Naive B cell (primary cell): ENCODE data around the gene BMP2K. TPM values are rescaled to one million over a fixed set of nuclear protein-coding genes. Genes with fewer than 3 reads are reported as not detected.

Experiments used
- ATAC-seq, 2 donors: fragments of 150-1000 bp; cut with Tn5 transposase; 2 replicates each; pipeline ENCODE4 v1.10.0; 2021; ENCODE audit warnings: low read depth in 2 of 2, mild to moderate bottlenecking in 2 of 2, moderate library complexity in 2 of 2
- DNase-seq: peaks from one replicate; pipeline ENCODE4 v3.0.0; 2022
- H3K27ac Mint-ChIP-seq, 6 donors: one replicate each; pipeline ENCODE4 v1.8.0; 2020 to 2022; ENCODE audit warnings: mild to moderate bottlenecking in 6 of 6, mixed read lengths in 6 of 6, moderate library complexity in 5 of 6, inconsistent platforms in 2 of 6
- H3K27me3 Mint-ChIP-seq, 3 donors: one replicate each; pipeline ENCODE4 v1.8.0; 2021 to 2022; ENCODE audit warnings: mixed read lengths in 3 of 3, mild to moderate bottlenecking in 1 of 3
- H3K36me3 Mint-ChIP-seq, 2 donors: one replicate each; pipeline ENCODE4 v1.8.0; 2020 to 2022; ENCODE audit warnings: mixed read lengths in 2 of 2, inconsistent platforms in 1 of 2, mild to moderate bottlenecking in 1 of 2
- H3K4me1 Mint-ChIP-seq, 3 donors: one replicate each; pipeline ENCODE4 v1.8.0; 2020 to 2022; ENCODE audit warnings: mixed read lengths in 3 of 3, inconsistent platforms in 1 of 3, mild to moderate bottlenecking in 1 of 3, moderate library complexity in 1 of 3
- H3K4me3 Mint-ChIP-seq, 8 donors: one replicate each; pipeline ENCODE4 v1.8.0; 2020 to 2022; ENCODE audit warnings: mild to moderate bottlenecking in 8 of 8, mixed read lengths in 8 of 8, moderate library complexity in 8 of 8, inconsistent platforms in 2 of 8
- H3K9me3 Mint-ChIP-seq, 7 donors: one replicate each; pipeline ENCODE4 v1.8.0; 2020 to 2022; ENCODE audit warnings: mixed read lengths in 7 of 7, mild to moderate bottlenecking in 5 of 7, inconsistent platforms in 2 of 7, moderate library complexity in 1 of 7
- polyA plus RNA-seq, 6 donors: library from polyadenylated mRNA; unstranded; fragments of 300-500 nt; fragmentation: Illumina TruSeq; gene quantifications; one replicate each; pipeline ENCODE4 v1.2.3, GENCODE V29; 2021; ENCODE audit warnings: low read depth in 6 of 6

The BMP2K gene
- polyA plus RNA-seq, 6 donors from 2014 or later: 7.1 to 35.4 (median 28.9) TPM

DNA sequence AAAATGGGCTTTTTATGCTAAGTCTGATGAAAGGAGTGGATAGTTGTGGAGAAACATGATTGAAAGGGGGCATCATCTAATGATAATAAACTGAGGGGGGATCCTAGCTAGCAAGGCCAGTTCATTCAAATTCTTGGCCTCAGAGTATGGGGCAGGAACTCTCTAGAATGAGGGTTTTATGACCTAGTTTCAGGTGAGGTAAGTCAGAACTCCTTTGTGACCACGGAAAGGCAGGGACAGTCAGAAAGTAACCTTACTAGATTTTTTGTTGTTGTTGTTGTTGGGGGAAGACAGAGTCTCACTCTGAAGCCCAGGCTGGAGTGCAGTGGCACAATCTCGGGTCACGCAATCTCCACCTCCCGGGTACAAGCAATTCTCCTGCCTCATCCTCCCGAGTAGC lies 164.6 kb downstream of the BMP2K start:
- peaks cover 0 to 19% (median 13%) of the 10 kb centered on the region in 3 donors for H3K4me1 Mint-ChIP-seq
- no peak for DNase-seq
- peak overlapping the region in 3 of 6 donors; percentile 24 to 81 (median 79) for H3K27ac Mint-ChIP-seq
- ATAC-seq: no peak
- peaks cover 0 to 17% (median 6%) of the 10 kb centered on the region in 3 donors for H3K27me3 Mint-ChIP-seq
- H3K9me3 Mint-ChIP-seq: peaks cover 0 to under 1% (median 0%) of the 10 kb centered on the region in 7 donors
- peak overlapping the region in 2 of 8 donors; percentile 1 to 31 for H3K4me3 Mint-ChIP-seq
- H3K36me3 Mint-ChIP-seq: no peaks in the 10 kb centered on the region

DNA sequence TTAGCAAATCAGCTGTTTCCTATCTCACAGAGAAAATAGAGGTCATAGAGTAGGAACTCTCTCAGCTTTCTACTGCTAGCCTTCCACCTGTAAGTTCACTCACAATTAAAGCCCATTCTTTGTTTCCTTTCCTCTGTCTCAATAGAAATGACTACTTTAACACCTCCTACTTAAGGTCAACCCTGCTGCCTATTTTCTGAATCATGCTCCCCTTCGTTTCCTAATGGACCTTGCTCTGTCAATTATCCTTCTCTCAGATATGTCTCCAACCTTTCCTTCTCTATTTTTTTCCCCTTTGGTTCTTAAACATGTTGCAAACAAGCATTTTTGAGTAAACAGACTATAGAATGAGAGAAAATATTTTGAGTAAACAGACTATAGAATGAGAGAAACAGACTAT lies 168.2 kb downstream of the BMP2K start:
- no peaks in the 10 kb centered on the region for H3K36me3 Mint-ChIP-seq
- no peak overlapping the region for H3K4me3 Mint-ChIP-seq
- no peak for ATAC-seq
- DNase-seq: no peak
- no peak overlapping the region for H3K27ac Mint-ChIP-seq
- H3K9me3 Mint-ChIP-seq: peaks cover 0 to 2% (median 0%) of the 10 kb centered on the region in 7 donors
- H3K27me3 Mint-ChIP-seq: peaks cover 6 to 17% (median 7%) of the 10 kb centered on the region in 3 donors
- peaks cover 0 to 6% (median 4%) of the 10 kb centered on the region in 3 donors for H3K4me1 Mint-ChIP-seq

DNA sequence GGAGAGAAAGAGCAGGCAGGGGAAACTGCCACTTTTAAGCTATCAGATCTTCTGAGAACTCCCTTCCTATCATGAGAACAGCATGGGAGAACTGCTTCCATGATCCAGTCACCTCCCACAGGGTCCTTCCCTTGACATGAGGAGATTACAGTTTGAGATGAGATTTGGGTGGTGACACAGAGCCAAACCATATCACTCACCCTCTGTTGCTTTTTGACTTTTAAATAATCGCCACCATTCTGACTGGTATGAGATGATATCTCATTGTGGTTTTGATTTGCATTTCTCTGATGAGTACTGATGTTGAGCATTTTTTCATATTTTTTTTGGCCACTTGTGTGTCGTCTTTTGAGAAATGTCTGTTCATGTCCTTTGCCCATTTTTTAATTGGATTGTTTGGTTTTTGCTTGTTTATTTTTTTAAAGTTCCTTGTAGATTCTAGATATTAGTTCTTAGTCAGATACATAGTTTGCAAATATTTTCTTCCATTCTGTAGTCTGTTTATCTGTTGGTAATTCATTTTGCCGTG lies 169.6 kb downstream of the BMP2K start:
- ATAC-seq (no peak), DNase-seq (no peak)
- Mint-ChIP-seq H3K9me3 (peaks cover 0 to 2% (median 0%) of the 10 kb centered on the region in 7 donors), H3K27ac (no peak overlapping the region), H3K4me3 (no peak overlapping the region), H3K27me3 (peaks cover 6 to 19% (median 7%) of the 10 kb centered on the region in 3 donors), H3K36me3 (no peaks in the 10 kb centered on the region), H3K4me1 (no peaks in the 10 kb centered on the region)

DNA sequence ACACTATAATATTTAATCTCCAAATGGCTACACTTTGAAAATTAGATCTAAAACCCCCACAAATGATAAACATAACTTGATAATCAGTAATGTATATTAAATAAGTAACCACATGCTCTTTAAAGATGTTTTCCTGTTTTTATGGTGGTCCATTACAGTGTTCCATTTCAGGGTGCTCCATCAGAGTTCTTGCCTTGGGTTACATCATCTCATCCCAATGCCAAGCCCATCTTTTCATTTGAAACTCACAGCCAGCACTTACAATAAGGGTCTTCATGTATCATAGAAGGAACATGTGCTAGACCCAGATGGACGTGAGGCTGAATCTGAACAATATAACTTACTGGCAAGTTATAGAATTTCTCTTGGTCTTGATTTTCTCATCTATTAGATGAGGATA lies 173.6 kb downstream of the BMP2K start:
- Mint-ChIP-seq H3K27me3 (peaks cover 5 to 26% (median 22%) of the 10 kb centered on the region in 3 donors), H3K27ac (no peak overlapping the region), H3K4me1 (no peaks in the 10 kb centered on the region), H3K4me3 (no peak overlapping the region), H3K36me3 (no peaks in the 10 kb centered on the region), H3K9me3 (peaks cover 0 to 2% (median 0%) of the 10 kb centered on the region in 7 donors)
- ATAC-seq (no peak), DNase-seq (no peak)

DNA sequence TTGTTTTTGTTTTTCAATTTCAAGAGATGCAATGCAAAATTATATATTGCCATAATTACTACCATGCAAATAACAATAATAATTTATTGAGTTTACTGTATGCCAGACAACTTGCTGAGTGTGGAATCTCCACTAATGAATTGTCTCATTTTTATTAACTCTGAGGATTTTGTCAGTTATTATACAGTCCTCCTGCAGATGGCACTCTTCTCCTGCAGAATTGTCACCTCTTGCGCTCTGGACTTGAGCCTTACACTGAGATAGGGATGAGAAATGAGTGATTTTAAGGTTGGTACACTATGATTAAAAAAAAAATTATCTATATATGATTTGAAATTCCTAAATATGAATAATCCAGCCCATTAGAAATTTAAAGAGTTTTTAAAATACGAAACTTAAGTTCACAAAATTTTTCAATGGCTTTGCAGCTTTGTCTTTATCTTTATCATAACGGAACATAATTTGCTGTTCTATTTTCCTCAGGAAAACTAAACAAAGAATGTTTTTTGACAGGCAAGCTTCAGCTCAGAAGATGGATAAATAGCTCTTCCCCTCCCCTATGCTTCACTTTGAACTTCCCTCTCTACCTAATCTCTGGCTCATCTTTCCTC lies 175.8 kb downstream of the BMP2K start:
- Mint-ChIP-seq H3K4me1 (no peaks in the 10 kb centered on the region), H3K27ac (peak overlapping the region in 1 of 6 donors; percentile 64), H3K27me3 (peaks cover 9 to 28% (median 22%) of the 10 kb centered on the region in 3 donors), H3K36me3 (no peaks in the 10 kb centered on the region), H3K9me3 (no peaks in the 10 kb centered on the region), H3K4me3 (peak overlapping the region in 1 of 8 donors; percentile 7)
- ATAC-seq (peak; percentile 57 to 58), DNase-seq (peak; percentile 39)

DNA sequence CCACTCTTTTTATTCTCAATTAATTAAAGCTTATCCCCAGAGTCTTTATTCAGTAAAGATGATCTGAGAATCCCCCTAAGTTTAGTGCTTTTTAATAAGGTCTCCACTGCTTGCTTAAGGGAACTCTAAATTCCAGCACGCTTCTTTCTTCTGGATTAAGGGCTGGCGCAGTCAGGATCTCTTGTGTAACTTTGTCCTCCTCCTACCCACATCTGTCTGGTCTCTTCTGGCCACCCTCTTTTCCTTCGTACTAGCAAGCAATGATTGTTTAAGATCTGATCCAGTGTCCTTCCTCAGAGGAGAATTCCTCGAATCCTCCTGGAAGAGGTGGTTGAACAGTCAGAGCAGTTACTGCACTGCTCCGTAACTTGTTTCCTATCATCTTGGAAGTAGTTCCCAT lies 177.1 kb downstream of the BMP2K start:
- Mint-ChIP-seq H3K4me3 (no peak overlapping the region), H3K4me1 (no peaks in the 10 kb centered on the region), H3K9me3 (no peaks in the 10 kb centered on the region), H3K27me3 (peaks cover 10 to 30% (median 17%) of the 10 kb centered on the region in 3 donors), H3K27ac (no peak overlapping the region), H3K36me3 (no peaks in the 10 kb centered on the region)
- ATAC-seq (no peak), DNase-seq (no peak)

DNA sequence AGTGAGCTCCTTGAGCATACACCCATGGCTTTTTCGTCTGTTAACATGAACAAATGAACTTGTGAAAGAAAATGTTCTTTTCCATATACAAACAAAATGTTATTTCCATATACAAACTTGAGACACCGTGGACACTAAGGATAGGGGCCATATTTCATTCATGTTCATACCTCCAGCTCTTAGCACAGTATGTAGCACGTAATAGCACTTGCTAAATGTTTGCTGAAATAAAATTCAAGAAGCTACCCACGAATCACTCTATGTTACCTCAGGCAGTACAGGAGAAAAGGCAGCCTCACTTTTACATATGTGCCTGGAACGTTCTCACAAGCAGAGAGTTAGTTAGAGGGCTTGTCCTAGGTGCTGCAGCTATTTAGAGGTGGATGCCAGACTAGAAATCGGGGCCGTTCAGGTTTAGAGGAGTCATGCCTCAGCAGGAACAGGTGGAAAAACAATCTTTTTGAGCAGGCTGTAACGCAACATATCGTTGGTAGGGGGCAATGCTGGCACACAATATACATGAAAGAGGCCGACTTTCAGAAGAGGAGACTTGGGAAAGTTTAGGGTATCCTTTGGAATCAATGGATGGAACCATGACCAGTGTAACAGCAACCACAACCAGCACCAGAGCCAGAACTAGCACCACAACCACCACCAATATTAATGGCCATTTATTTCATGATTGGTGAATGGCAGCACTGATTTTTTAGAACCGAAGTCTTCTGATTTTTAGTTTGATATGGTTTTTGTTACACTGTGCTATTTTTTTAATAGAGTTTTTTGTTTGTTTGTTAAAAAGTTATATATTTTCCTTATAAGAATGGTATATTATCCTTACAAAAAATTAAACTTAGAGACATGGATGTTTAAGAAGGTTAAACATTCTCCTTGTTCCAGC lies 177.9 kb downstream of the BMP2K start:
- Mint-ChIP-seq H3K27ac (no peak overlapping the region), H3K4me3 (no peak overlapping the region), H3K27me3 (peaks cover 10 to 35% (median 17%) of the 10 kb centered on the region in 3 donors), H3K36me3 (no peaks in the 10 kb centered on the region), H3K4me1 (no peaks in the 10 kb centered on the region), H3K9me3 (no peaks in the 10 kb centered on the region)
- peak; percentile 32 to 50 for ATAC-seq
- DNase-seq: no peak

DNA sequence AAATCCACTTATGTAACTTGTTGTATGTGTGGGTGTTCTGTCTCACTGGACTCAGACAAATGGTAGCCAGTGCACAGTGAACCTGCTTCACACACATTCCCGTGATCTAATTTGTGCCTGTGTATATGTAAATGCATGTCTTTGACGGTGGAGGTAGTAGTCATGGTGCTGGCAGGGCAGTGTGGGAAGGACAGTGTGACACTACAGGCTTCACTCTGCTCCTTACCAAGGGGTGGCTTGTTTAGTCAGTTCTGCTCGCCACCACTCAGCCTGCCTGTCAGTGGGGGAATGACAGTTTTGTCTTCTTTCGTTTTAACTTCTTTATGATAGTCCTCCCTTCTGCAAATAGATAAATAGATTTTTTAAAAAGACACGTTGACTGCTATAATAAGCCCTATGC lies 180.8 kb downstream of the BMP2K start:
- H3K27me3 Mint-ChIP-seq: peaks cover 10 to 33% (median 19%) of the 10 kb centered on the region in 3 donors
- no peak for DNase-seq
- H3K27ac Mint-ChIP-seq: no peak overlapping the region
- no peak overlapping the region for H3K4me3 Mint-ChIP-seq
- no peaks in the 10 kb centered on the region for H3K9me3 Mint-ChIP-seq
- H3K4me1 Mint-ChIP-seq: no peaks in the 10 kb centered on the region
- ATAC-seq: no peak
- no peaks in the 10 kb centered on the region for H3K36me3 Mint-ChIP-seq

DNA sequence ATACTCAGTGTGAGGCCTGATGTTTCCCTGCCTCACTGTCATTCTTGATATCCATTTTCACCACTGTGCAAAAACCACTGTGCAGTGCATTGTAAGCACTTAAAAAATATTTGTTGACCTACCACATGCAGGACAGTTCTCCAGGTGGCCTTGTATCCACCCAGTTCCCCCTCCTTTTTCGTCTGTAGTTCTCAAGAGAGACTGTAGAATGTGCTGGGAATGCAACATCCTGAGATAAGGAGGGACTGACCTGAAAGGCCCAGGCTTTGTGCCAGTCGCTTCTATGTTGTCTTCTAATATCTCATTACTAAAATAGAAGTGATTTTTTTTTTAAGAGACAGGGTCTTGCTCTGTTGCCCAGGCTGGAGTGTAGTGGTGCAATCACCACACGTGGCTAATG lies 184.8 kb downstream of the BMP2K start:
- Mint-ChIP-seq H3K4me3 (no peak overlapping the region), H3K27me3 (peaks cover 4 to 20% (median 8%) of the 10 kb centered on the region in 3 donors), H3K36me3 (no peaks in the 10 kb centered on the region), H3K27ac (no peak overlapping the region), H3K4me1 (no peaks in the 10 kb centered on the region), H3K9me3 (no peaks in the 10 kb centered on the region)
- ATAC-seq (no peak), DNase-seq (no peak)

Other genes starting within 250 kb of the BMP2K start
- gene ANXA3, start 224.6 kb upstream of the BMP2K start, polyA plus RNA-seq: 1 to 10 TPM in 1 of 6 donors, under 1 TPM in 2, not detected in 3; 0.65 to 1.3 (median 0.73) TPM
- 1 to 10 TPM; 5.1 to 8.6 (median 7.5) TPM for gene PAQR3, start 163.1 kb downstream of the BMP2K start, polyA plus RNA-seq